HUDEP-2 (cell line): ENCODE results near the gene METTL21A.

Source experiments
- DNase-seq, 76 experiments: peaks; one replicate each; lab custom pipeline; 2025; ENCODE audit not compliant: unreplicated experiment in 76 of 76; lab: John Stamatoyannopoulos, UW

METTL21A gene

GRCh38 chr2:207624185-207625013 is 795 bp downstream of the METTL21A start:
- peak in 65 of 76 experiments; percentile 1 to 86 (median 53) for DNase-seq

GRCh38 chr2:207621501-207622039 is 3.6 kb downstream of the METTL21A start:
- DNase-seq: no peak

GRCh38 chr2:207619764-207620203 is 5.4 kb downstream of the METTL21A start:
- DNase-seq: no peak

- no peak for DNase-seq
Measured at GRCh38 chr2:207617011-207617671, 8.1 kb downstream of the METTL21A start.

DNA sequence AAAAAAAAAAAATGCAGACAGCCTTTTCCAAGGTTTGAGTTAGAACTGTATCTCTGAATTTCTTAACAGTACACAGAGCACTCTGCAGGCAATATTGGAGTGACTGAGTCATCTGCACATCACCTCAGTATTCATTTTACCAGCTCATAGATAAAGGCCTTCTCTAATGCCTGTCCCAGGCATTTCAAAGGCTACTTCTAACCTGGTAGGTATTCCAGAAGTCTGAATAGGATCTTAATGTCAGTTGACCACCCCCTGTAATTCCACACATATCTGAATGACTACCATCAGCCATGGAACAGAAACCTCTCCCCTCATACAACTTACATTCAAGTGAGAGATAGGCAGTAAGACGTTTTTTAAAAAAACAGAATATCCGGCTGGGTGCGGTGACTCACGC is 9.0 kb downstream of the METTL21A start:
- DNase-seq: no peak

GRCh38 chr2:207614824-207615223 is 10.4 kb downstream of the METTL21A start:
- DNase-seq: no peak

DNA sequence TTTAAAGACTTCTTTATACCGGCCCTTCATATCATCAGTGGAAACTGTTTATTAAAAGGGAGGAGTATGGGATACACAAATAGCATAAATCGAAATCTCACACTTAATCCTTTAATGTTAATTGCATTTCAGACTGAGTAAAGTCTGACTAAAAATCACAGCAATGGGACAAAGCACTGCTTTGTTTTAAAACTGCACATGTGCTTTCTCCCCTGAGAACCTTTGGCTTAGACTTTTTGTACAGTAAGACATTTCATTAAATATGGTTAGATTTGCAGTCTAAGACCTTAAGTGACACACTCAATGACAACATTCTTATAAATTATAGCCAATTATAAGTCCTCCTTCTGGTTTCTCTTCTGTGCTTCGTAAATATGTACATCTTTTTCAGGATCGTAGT is 12.5 kb downstream of the METTL21A start:
- DNase-seq: no peak

GRCh38 chr2:207606829-207607228 is 18.4 kb downstream of the METTL21A start:
- no peak for DNase-seq

DNA sequence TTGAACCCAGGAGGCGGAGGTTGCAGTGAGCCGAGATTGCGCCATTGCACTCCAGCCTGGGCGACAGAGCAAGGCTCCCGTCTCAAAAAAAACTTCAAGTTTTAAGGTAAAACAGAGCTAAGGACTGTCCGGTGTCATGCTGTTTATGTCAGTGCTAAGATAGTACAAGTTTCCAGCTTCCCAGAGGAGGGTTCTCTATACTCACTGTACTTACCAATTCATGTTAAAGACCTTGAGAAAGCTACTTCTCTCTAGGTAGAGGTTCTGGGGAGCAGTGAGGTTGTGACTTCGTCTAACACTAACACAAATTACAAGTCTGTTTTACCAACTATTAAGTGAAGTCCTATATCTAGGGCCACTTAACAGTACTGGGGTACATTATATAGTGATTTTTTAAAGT is 18.8 kb downstream of the METTL21A start:
- no peak for DNase-seq

DNA sequence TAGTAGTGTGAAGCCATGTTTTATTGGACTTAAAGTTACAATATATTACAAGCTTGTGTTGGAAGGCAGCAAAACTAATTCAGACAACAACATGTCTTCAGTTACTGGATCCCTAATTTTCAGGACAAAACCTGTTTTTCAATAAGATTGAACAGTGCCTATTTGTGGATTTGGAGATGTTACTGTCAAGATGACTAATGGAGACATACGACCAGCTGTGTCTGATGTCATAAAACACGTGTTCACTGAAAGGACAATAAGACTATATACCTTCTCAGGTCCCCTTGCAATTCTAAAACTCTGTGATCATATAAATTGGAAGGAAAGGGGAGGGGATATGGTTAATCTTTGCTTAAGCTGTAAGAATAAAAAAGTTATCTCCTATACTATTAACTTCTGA is 21.7 kb downstream of the METTL21A start:
- no peak for DNase-seq

GRCh38 chr2:207601774-207602173 is 23.4 kb downstream of the METTL21A start:
- DNase-seq: no peak

DNA sequence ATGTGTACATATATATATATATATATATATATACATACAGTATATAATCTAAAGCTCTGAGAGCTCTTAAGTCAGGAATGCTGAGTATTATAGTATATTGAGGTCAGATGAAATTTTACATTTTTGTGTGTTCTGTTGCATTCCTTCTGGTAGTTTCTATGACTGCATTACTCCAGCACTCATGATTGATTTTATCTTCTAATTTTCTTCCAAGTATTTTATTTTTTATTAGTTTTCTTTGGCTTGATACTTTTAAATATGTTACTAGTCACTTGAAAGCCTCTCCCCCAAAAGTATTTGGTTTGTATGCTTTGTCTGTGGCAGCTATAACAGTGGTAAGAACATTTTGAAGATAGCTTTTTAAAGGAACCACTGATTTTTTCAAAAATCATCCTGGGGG is 25.0 kb downstream of the METTL21A start:
- DNase-seq: no peak

GRCh38 chr2:207599636-207600035 is 25.6 kb downstream of the METTL21A start:
- no peak for DNase-seq

- DNase-seq: no peak
Measured at GRCh38 chr2:207594731-207595130, 30.5 kb downstream of the METTL21A start.

DNA sequence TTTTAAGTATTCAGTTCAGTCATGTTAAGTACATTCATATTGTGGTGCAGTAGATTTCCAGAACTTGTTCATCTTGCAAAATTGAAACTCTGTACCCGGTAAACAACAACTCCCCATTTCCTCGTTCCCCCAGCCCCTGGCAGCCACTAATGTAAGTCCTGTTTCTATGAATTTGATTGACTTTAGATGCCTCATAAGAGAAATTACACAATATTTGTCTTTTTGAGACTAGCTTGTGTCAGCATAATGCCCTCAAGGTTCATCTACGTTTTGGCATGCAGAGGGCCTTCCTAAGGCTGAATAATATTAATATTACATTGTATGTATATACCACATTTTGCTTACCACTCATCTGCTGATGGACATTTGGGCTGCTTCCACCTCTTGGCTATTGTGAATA is 30.9 kb downstream of the METTL21A start:
- no peak for DNase-seq

- DNase-seq: no peak
Measured at GRCh38 chr2:207593277-207593676, 31.9 kb downstream of the METTL21A start.

DNA sequence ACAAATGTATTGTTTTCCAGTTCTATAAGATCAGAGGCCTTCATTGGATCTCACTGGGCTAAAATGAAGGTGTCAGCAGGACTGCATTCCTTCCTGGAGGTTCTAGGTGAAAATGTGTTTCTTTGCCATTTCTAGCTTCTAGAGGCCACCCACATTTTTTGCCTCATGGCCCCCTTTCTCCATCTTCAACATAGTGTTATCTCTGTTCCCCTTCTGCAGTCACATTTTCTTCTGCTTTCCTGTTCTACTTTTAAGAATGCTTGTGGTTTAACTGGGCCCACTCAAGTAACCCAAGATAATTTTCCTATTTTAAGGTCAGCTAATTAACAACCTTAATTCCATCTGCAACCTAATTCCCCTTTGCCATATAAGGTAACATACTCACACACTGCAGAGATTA is 36.1 kb downstream of the METTL21A start:
- no peak for DNase-seq

DNA sequence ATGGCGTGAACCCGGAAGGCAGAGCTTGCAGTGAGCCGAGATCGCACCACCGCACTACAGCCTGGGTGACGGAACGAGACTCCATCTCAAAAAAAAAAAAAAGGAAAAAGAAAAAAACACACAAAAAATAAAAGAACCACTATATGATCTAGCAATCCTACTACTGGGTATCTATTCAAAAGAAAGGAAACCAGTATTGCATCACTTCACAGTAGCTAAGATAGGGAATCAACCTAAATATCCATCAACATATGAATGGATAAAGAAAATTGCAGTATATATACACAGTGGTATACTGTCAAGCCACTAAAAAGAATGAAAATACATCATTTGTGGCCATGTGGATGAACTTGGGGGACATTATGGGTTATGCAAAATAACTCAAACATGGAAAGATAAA is 37.9 kb downstream of the METTL21A start:
- DNase-seq: no peak

DNA sequence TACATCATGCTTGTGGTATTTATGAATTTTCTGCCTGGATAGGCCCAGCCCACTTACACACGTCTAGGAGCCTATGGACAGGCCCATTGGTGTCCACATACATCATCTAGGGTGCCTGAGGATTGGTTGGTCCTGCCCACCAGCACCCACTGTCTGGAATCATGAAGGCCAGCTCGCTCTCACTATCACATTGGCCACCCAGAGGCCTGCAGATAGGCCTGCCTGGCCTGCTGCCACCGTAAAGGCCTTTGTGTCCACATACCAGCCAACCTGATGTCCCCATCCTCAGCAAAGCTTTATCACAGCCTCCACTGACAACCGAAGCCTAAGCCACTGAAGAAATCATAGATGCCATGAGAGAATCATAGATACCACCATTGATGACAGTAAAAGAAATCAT is 40.2 kb downstream of the METTL21A start:
- DNase-seq: no peak

GRCh38 chr2:207571370-207571769 is 53.8 kb downstream of the METTL21A start:
- DNase-seq: no peak

GRCh38 chr2:207567671-207568070 is 57.5 kb downstream of the METTL21A start:
- DNase-seq: no peak
